ENCODE results near the gene DRC7.

DNA sequence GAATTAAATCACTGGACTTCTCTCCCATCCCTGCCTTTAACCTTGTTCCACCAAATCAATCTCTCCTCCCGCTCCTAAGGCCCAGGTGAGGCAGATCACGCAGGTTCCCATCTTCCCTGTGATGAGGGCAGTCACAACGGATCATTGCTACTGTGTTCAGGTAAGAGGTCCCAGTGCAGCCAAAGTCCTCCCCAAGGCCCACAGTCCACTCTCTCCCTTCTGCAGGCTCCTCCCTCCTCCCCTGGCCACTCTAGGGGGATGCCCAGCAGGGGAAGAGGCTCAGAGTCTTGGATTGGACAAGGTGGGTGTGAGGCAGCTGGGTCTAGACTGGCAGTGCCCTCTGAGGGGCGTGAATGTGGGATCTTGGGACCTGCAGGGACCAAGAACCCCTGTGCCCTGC lies 29.1 kb upstream of the DRC7 start:
- no peak for TF ChIP-seq SP1 (IDR thresholded peaks at IDR 0.05; ENCODE audit: low read depth, low read length)
- TF ChIP-seq CBX5 (IDR thresholded peaks at IDR 0.05; ENCODE audit: low read depth): no peak
- TF ChIP-seq CREB1 (IDR thresholded peaks at IDR 0.05; ENCODE audit: low read depth): no peak
- TF ChIP-seq SIX5 (IDR thresholded peaks at IDR 0.05; ENCODE audit: low read depth, low read length, severe bottlenecking): no peak
- no peak for TF ChIP-seq ZNF622 (IDR thresholded peaks at IDR 0.05)
- TF ChIP-seq, protein P1, sequence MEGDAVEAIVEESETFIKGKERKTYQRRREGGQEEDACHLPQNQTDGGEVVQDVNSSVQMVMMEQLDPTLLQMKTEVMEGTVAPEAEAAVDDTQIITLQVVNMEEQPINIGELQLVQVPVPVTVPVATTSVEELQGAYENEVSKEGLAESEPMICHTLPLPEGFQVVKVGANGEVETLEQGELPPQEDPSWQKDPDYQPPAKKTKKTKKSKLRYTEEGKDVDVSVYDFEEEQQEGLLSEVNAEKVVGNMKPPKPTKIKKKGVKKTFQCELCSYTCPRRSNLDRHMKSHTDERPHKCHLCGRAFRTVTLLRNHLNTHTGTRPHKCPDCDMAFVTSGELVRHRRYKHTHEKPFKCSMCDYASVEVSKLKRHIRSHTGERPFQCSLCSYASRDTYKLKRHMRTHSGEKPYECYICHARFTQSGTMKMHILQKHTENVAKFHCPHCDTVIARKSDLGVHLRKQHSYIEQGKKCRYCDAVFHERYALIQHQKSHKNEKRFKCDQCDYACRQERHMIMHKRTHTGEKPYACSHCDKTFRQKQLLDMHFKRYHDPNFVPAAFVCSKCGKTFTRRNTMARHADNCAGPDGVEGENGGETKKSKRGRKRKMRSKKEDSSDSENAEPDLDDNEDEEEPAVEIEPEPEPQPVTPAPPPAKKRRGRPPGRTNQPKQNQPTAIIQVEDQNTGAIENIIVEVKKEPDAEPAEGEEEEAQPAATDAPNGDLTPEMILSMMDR (IDR thresholded peaks at IDR 0.05 in 2 of 3, conservative IDR thresholded peaks at IDR 0.05 in 1 of 3; ENCODE audit: control insufficient read depth in 2 of 3, extremely low read depth in 1 of 3, insufficient read depth in 1 of 3, low read depth in 3 of 3, low read length in 3 of 3): no peak
- TF ChIP-seq, protein P2, sequence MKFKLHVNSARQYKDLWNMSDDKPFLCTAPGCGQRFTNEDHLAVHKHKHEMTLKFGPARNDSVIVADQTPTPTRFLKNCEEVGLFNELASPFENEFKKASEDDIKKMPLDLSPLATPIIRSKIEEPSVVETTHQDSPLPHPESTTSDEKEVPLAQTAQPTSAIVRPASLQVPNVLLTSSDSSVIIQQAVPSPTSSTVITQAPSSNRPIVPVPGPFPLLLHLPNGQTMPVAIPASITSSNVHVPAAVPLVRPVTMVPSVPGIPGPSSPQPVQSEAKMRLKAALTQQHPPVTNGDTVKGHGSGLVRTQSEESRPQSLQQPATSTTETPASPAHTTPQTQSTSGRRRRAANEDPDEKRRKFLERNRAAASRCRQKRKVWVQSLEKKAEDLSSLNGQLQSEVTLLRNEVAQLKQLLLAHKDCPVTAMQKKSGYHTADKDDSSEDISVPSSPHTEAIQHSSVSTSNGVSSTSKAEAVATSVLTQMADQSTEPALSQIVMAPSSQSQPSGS (IDR thresholded peaks at IDR 0.05; ENCODE audit: low read length): no peak
- TF ChIP-seq POLR2A (IDR thresholded peaks at IDR 0.05; ENCODE audit: low read depth, low read length): no peak
- TF ChIP-seq SUPT20H (IDR thresholded peaks at IDR 0.05; ENCODE audit: borderline replicate concordance, control insufficient read depth, low read depth, low read length): no peak
